Right hindlimb (tissue), 1 donor: ENCODE measurements around the gene MATCAP1.
A peak's percentile ranks its signal among the peaks of the same experiment; 100 is the strongest.

Experiments
- DNase-seq: peaks from one replicate; pipeline ENCODE4 v3.0.0-alpha.2; 2018

The MATCAP1 gene

GRCh38 chr16:67190448-67191399 lies 7.0 kb upstream of the MATCAP1 start:
- no peak for DNase-seq

- DNase-seq, result no peak
Observed at GRCh38 chr16:67190041-67190440, 6.3 kb upstream of the MATCAP1 start, which contains the start of gene EXOC3L1. EXOC3L1 (minus strand) TSS chr16:67190136; CDS start chr16:67189676, 460 bp downstream.

GRCh38 chr16:67188798-67189197 lies 5.0 kb upstream of the MATCAP1 start:
- no peak for DNase-seq

GRCh38 chr16:67188323-67188722 lies 4.6 kb upstream of the MATCAP1 start:
- DNase-seq, result no peak

- peak; percentile 72 for DNase-seq
Observed at GRCh38 chr16:67187175-67187890, 3.6 kb upstream of the MATCAP1 start.

- DNase-seq, result no peak
Observed at GRCh38 chr16:67186550-67186950, 2.8 kb upstream of the MATCAP1 start.

- no peak for DNase-seq
Observed at GRCh38 chr16:67185651-67186134, 1.9 kb upstream of the MATCAP1 start.

GRCh38 chr16:67184995-67185650 lies 1.4 kb upstream of the MATCAP1 start:
- peak; percentile 94 for DNase-seq

- DNase-seq, result no peak
Observed at GRCh38 chr16:67184453-67184994, 761 bp upstream of the MATCAP1 start.

- DNase-seq, result no peak
Observed at GRCh38 chr16:67183284-67183626, 508 bp downstream of the MATCAP1 start.

- no peak for DNase-seq
Observed at GRCh38 chr16:67182288-67182687, 1.5 kb downstream of the MATCAP1 start.

- no peak for DNase-seq
Observed at GRCh38 chr16:67181346-67181745, 2.4 kb downstream of the MATCAP1 start.

- DNase-seq, result no peak
Observed at GRCh38 chr16:67180166-67180565, 3.6 kb downstream of the MATCAP1 start.

GRCh38 chr16:67179421-67180080 lies 4.2 kb downstream of the MATCAP1 start:
- no peak for DNase-seq

GRCh38 chr16:67177743-67178699 lies 5.7 kb downstream of the MATCAP1 start:
- peak; percentile 76 for DNase-seq

GRCh38 chr16:67176662-67177061 lies 7.1 kb downstream of the MATCAP1 start:
- no peak for DNase-seq

- DNase-seq, result no peak
Observed at GRCh38 chr16:67174706-67175231, 9.0 kb downstream of the MATCAP1 start.

- peak; percentile 81 for DNase-seq
Observed at GRCh38 chr16:67173808-67174705, 9.7 kb downstream of the MATCAP1 start.

- DNase-seq, result no peak
Observed at GRCh38 chr16:67173323-67173722, 10.4 kb downstream of the MATCAP1 start.
